Urothelium cell line (cell line): ENCODE measurements around the gene CFAP100.

Source experiments
- DNase-seq: peaks from one replicate; pipeline ENCODE4 v3.0.0; 2011; ENCODE audit warnings: low spot score, mixed read lengths
- FAIRE-seq: peaks from 2 replicates; lab custom pipeline; 2011; peaks lifted over from hg19 to GRCh38; lab: Jason Lieb, UNC

Gene CFAP100

DNA sequence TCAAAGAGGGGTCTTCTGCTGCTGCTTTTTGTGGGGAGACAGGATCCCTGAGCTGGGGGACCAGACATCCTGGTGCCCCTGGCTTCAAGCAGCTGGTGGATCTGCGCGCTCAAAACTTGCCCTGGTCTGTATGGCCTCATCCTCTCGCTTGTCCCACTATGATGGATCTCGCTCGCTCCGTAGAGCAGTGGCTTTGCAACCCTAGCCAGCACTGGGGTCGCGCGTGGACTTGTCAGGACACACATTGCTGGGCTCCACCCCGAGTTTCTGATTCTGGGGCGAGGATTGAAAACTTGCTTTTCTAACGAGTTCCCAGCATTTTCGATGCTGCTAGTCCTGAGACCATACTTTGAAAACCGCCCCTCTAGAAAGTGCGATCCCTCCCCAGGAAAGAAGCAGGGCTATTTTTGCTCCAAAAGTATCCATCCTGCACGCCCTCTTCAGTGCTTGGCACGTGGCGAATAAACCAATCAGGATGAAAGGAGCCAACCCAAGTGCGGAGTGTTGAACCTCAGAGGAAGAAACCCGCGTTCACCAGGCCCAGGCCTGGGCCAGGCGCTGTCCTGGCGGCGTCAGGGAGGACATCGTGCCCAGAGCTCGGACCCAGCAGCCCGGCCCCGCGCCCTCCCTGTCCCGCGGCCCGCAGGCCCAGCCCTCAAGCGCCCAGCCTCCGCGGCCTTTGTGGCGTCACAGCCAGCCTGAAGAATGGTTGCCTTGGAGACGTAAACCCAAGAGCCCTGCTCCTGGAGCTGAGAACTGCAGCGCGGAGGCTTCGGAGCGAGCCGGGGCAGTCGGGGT, at the start of gene CFAP100:
TSS of gene CFAP100 (plus strand) at position 731 of the 798 bp plus-strand sequence. CDS start 1,092 bp downstream, outside the sequence.
- DNase-seq, result no peak

DNA sequence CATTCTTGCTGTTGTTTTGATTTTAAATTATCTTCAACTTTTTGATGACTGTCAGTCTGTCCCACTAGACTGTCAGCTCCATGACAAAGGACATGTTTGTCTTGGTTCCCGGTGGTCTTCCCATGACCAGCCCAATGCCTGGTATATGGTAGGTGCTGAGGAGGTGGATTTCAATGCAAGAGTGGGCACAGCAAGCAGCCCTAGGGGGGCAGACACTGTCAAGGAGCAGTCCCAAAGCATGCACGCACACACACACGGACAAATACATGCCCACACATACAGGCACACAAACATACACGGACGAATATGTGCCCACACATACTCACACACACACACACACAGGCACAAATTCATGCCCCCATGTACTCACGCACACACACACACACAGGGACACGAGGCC, 49.5 kb upstream of the CFAP100 start:
- no peak for DNase-seq
- peak; percentile 94 for FAIRE-seq

More for the DNA sequence above, at the start of gene CFAP100:
- no peak for FAIRE-seq

DNA sequence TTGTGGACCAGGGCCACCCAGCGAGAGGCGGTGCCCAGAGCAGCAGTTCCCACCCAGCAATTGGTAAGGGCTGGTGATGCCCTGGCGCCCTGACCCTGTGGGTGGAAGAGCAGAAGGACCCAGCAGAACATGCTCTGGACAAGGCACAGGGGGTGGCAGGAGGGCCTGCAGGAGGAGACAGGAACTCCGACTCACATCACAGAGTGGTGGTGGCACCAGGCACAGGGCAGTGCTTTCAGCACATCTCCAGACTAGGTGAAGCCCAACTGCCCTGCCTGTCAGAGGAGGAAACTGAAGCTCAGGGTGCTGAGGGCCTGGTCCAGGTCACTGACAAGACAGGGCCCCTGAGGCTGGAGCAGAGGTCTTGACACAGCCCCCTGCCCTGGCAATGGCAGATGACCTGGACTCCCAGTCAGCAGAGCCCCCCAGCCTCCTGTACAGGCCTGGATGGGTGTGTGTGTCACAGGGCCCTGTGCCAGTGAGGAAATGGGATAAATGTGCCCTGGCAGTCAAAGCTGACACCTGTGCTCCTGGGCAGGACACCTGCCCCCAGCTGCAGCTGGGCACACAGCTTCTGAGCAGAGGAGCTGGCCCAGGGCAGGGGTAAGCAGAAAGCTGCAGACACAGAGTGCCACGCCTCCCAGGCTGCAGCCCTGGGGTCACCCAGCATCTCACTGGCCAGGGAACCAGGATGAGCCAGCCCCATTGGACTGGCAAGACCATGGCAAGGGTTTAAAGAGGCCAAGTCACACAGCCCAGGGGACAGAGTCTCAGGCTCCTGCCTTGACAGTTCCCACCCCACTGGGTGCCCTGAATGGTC, 48.9 kb upstream of the CFAP100 start:
- FAIRE-seq, result no peak

DNA sequence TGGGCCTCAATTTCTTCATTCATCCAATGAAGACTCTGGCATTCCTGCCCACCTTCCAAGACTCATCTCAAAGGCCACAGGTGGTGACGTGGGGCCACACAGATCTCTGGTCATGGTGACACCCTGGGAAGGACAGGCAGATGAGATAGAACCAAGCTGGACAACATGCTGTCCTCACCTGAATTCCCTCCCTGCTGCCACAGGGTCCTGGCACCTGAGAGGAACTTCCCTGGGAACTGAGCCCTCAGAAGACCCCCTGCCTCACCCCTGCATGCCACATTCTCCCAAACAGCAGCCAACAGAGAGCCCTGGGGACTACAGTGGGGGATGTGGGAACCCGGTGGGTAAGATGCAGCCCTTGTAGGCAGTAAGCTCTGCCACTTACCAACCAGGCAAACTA, 48.2 kb upstream of the CFAP100 start:
- peak; percentile 40 for FAIRE-seq
- DNase-seq, result no peak

More for the DNA sequence above, 48.9 kb upstream of the CFAP100 start:
- DNase-seq, result no peak

DNA sequence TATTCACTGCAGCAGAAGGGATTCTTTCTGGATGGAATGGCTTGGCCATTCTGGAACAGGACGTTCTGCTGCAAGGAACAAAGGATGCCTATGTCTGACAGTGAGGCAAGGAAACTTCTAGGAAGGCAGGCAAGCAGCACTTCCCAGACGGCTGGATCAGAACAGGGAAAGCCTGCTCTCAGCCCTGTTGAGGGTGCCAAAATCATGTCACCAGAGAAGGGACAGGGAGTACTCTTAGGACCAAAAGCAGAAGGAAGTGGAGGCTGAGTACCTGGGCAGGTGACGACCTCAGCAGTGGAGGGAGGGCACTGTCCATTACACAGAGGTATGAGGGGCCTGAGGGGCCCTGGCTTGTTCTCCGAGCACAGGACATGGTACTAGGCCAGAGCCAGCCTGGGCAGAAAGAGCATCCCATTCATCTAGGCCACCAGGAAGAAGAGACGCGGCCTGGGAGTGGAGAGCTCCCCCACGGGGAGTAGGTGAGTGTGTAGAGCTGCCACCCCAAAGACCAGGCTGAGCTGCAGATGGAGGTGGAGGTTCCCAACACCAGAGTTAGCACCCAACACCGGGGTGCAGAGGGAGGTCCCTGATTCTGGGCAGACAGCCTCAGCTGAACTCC, 47.1 kb upstream of the CFAP100 start:
- FAIRE-seq (peak; percentile 30), DNase-seq (no peak)

DNA sequence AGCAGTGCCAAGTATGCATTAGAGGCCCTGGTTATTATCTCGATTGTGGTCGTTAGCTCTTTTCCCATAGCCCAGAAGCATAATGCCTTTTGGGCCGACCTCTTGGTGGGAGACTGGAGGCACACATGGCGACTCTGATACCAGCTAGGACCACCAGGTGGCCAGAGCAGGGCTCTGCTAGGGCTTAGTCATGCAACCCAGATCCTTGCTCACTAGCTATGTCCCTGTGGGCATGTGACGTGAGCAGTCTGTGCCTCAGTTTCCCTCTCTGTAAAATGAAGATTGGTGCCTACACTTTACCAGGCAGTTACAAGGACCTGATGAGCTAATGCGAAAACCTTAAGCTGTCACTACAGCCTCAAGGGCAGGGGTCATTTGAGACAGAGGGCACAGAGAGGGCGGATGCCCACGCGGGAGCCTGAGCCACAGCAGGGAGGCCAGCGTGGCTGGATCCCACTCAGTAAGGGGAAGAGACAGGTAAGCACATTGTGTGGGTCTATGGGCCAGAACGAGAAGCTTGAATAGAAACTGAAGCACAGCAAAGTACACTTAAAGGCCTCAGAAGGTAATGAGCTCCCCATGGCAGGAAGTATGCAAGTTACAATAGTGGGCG, 46.3 kb upstream of the CFAP100 start:
- FAIRE-seq (peak; percentile 46), DNase-seq (no peak)

DNA sequence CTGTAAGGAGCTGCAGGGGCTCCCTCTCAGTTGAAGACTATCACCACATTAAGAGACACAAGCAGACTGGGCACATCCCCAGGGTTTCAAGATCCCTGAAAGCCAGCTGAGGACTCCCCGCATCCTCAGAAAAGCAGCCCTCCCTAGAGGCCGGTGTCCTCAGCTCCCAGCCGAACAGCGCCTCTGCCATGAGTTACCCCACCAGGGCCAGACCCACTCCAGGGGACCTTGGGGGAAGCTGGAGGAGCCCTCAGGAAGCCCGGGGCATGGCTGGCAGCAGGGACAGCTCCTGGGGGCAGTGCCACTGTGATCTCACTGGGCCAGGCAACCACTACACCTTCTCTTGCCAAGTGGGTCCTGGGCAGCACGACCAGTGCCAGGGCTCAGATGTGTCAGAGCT, 45.6 kb upstream of the CFAP100 start:
- DNase-seq (no peak), FAIRE-seq (no peak)

DNA sequence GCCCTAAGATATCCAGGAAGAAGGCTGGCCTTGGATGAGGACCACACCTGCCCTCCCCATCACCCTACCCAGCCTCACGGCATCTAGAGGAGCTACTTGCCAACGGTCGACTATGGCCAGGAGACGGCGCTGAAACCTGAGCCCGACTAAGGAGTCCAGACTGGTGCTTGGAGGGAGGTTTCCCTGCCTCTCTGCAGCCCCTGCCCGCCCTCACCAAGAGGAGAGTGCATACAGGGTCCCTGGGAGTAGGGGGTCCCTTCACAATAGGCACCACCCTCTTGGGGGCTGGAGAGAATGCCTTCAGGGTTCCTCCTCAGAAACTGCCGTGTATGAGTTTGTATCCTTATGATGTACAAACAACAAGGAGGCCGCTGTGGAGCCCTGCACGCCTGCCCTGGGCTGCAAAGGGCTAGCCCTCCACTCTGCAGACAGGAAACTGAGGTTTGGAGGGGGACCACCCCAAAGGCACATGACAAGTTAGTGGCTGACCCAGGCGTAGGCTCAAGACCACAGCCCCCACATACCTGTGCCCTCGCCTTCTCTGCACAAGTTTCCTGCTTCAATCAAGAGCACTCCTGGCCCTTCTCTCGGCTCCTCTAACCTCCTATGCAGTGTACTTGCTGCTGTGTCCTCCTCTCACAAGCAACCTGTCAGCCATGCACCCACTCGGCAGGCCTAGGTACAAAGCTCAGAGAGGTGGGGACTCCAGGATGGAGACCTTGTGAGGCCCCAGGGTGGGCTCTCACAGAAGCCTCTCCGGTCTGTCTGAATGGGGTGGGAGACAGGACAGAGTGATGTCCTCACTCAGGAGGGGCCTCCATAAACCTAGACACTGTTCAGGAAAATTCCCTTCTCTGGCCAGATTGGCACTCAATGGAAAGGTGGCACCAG, 44.9 kb upstream of the CFAP100 start:
- FAIRE-seq, result no peak
- no peak for DNase-seq

DNA sequence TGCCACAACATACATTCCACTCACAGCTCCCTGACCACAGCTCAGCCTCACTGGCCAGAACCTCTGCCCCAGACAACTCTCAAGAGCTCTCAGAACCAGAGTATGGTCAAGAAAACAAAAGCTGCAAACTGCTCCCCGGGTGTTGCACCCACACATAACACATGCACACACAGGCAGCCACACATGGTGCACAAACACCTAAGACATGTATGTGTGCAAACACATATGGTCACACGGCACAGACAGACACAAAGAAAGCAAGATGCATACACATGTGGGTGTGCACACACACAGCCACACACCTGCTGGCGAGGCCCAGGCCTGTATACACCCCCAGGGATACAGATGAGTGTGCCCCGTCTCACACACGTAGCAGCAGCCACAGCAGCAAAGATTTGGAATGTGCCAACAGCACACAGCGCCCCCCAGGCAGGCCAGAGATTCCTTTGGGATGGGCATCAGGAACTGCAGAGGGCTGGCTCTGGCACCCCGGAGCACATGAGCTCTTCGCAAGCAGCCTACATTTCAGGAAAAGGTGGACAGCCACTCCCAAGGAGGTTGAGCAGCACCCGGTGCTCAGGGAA, 44.1 kb upstream of the CFAP100 start:
- peak; percentile 5 for FAIRE-seq
- no peak for DNase-seq

DNA sequence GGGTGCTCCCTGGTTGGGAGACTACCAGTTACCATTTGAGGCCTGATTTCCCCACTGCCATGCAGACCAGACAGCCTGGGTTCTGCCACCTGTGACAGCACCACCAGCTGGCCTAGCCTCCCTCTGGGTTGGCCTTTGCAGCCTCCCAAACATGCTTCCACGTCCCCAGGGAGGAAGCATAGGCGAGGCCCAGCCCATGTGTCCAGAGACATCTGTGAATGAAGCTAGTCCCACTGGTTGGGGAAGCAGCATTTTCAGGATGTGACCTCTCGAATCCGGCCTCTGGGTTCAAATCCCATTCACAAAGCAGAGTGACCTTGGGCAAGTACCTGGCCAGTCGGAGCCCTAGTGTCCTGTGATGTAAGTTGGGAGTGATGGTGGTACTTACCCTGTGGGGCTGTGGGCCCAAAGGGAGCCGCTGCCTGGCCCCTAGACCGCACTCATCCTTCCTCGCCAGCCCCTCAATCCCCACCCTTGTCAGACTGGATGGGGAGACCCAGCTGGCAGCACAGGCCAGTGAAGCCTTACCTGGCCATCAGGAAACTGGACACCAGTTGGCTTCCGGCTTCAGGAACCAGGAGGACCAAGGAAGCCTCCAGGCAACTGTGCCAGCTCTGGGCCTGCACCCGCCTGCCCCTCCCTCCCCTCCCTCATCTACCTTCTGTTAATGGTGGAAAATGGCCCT, 43.5 kb upstream of the CFAP100 start:
- DNase-seq (no peak), FAIRE-seq (no peak)

DNA sequence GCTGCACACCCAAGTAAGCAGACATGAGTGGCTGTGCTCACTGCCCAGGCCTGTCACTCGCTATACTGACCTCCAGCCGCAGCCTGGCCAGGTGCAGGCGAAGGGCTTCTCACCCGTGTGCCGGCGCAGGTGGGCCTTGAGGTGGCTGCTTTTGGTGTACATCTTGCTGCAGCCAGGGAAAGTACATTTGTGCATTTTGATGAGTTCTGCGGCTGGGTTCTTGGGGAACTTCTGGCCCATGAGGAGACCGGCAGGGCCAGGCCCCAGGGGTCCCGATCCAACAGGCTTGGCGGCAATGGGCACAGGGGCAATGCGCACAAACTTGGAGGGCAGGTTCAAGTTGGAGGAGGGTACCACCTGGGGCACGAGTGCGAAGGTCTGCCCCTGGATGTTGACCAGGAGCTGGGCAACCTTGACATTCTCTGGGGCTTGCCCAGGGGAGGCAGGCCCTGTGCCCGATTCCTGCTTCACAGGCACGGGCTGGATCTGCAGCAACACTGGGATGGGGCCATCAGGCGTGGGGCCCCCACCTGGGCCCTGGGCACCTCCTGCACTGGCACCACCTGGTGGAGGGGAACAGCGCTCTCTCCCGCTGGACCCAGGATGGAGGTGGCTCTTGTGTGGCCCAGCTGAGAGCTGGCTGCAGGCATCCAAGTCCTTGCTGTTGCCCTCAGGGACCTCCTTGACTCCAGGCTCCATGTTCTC, 42.8 kb upstream of the CFAP100 start:
- FAIRE-seq, result peak; percentile 13

DNA sequence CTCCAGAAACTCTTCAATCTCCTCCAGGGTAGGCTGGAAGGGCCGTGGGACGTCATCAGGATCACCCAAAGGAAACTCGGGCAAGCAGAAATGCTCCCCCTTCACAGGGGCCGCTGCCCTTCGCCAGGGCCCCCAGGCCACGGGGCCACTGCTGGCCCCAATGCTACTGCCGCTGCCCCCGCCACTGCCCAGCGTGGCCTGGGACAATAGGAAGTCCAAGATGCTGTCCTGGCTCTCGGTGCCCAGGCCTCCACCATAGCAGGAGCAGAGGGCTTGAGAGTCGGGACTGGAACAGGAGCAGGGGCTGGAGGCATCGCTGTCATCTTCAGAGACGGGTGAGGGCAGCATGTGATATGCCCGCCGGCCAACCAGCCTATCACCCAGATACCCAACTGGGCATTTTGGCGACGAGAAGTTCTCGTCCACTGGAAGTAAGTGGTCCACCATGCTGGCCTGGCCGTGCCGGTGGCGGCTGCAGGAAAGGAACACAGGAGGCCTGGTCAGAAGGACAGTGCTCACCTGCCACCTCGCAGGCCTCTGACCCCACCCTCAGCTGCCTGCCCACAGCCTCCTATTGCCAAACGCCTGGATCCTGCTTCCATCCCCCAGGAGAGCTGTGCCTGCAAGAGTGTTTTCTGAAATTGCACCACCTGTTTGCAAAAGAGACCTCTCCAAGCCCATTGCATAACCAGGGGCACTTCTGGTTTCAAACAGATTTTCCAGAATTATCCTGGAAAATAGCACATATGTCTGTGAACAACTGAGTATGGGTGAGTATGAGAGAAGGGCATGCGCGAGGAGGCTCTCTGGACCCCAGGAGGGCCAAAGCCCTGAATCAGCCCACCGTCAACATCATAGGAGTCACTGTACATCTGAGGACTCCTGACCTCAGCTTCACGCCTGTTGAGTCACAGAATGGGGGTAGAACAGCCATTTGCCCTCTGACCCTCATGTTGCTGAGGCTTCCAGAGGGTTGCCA, 41.9 kb upstream of the CFAP100 start:
- FAIRE-seq, result no peak
- DNase-seq, result no peak

More for the DNA sequence above, 42.8 kb upstream of the CFAP100 start:
- no peak for DNase-seq

DNA sequence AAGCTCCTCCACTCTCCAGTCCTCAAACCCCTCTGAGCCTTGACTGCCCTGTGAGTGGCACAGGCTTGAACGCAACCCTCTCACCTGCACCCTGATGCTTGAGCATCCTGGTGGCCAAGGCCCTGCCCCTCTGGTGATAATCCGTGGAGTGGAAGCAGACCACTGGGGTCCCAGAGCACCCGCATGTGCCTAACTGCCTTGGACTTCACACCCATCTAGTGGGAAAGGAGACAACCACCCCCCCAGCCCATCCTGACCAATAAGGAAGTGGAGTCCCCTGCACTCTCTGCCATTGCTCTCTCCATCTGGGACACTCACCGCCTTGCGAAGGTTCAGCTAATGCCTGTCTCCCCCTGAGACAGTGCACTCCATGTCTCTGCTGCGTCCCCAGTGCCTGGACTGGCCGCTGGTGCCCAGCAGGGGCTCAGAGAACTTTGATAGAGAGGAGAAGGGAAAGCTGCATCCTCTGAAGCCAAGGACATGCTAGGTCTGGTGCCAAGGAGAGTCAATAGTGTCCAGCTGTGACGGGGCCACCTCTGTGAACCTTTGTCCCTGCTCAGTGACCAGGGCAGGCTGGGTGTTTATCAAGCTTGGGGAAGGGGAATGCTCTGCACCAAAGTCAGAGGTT, 40.9 kb upstream of the CFAP100 start:
- no peak for FAIRE-seq
- DNase-seq, result no peak

DNA sequence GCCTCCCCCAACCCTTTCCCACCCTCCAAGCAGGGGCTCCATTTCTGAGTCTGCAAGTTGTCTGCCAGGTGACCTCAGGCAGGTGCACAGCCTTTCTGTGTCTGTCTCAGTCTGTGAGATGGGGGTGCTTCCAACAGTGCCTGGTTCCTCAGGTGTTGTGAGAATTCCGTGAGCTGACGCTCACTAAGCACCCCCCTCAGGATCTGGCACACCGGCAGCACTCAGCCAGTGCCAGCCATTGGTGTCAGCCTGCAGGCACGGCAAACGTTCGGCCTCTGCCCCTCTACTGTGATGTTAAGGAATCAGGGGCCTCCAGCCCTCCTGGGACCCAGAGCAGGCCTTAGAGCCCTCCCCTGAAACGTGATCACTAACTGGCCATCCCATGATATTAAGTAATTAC, 39.9 kb upstream of the CFAP100 start:
- FAIRE-seq (no peak), DNase-seq (no peak)

DNA sequence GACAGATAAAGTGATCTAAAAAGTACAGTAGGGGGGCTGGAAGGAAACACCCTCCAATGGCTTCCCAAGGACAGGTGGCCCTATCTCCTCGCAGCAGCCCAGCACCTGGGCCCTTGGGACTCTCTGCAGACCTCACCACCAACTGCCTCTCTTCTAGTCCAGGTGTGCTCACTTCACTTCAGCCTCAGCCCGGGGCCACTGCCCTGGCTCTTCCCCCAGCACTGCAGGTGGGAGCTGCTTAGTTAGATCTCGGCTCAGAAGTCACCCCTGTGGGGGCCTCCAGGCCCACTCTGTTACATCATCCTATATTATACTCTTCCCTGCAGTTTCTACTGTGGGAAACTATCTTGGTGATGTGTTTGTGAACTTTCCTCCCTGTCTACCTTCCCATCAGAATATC, 39.5 kb upstream of the CFAP100 start:
- FAIRE-seq (no peak), DNase-seq (no peak)

DNA sequence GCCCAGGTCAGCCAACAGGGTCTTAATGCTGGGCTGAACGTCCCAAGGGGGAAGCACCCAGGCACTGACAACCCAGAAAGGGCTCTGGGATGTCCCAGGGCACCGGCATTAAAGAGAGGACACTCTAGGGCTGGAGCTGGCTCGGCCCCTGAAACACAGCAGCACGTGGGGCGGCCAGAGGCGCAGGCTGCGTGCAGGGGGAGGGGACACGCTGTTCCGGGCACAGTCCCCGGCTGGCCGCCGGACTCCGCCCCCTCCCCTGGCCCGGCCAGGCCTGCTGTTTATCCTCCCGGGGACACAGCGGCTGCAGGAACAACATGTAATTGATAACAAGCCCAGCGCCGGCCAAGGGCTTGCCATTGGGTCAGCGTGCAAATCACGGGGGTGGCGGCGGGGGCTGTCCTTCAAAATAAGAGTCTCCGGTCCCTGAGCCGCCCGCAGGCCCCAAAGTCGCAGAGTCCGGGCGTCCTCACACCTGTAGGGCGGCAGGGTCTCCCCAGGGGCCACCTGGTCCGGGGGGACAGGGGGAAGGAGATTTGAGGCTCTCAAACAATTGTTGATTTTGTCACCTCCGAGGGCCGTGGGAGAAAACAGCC, 38.8 kb upstream of the CFAP100 start:
- FAIRE-seq, result peak; percentile 81
- DNase-seq, result peak; percentile 87
